T-helper 2 cell treated with Interferon-gamma antibody and Interleukin-4, amounts not matched to agents 5 μg/mL and 100 μg/mL, for 36 hours (primary cell): Measurements from ENCODE around the gene HECTD4.
A peak's percentile ranks its signal among the peaks of the same experiment; 100 is the strongest.

Experiments used
- DNase-seq: peaks from one replicate; pipeline ENCODE4 v3.0.0; 2021; ENCODE audit warnings: low spot score
- H3K27ac Mint-ChIP-seq: one replicate; pipeline ENCODE4 v1.8.0; 2021; ENCODE audit warnings: mild to moderate bottlenecking, mixed read lengths
- H3K27me3 Mint-ChIP-seq: one replicate; pipeline ENCODE4 v1.8.0; 2021; ENCODE audit warnings: low read depth, mixed read lengths
- H3K36me3 Mint-ChIP-seq: one replicate; pipeline ENCODE4 v1.8.0; 2021; ENCODE audit warnings: low read depth, mixed read lengths
- H3K4me1 Mint-ChIP-seq: one replicate; pipeline ENCODE4 v1.8.0; 2021; ENCODE audit warnings: low read depth, mixed read lengths
- H3K4me3 Mint-ChIP-seq: one replicate; pipeline ENCODE4 v1.8.0; 2022; ENCODE audit warnings: mild to moderate bottlenecking, moderate library complexity, mixed read lengths
- H3K9me3 Mint-ChIP-seq: one replicate; pipeline ENCODE4 v1.8.0; 2021; ENCODE audit warnings: mixed read lengths

HECTD4 gene

GRCh38 chr12:112386726-112387125 lies 4.5 kb upstream of the HECTD4 start:
- peaks cover 13% of the 10 kb centered on the region for H3K4me1 Mint-ChIP-seq
- H3K36me3 Mint-ChIP-seq: no peaks in the 10 kb centered on the region
- no peak overlapping the region for H3K4me3 Mint-ChIP-seq
- H3K9me3 Mint-ChIP-seq: no peaks in the 10 kb centered on the region
- H3K27me3 Mint-ChIP-seq: peaks cover 12% of the 10 kb centered on the region
- peak overlapping the region; percentile 66 for H3K27ac Mint-ChIP-seq
- DNase-seq: no peak

GRCh38 chr12:112382866-112383265 lies 635 bp upstream of the HECTD4 start:
- Mint-ChIP-seq H3K4me1 (peaks cover 31% of the 10 kb centered on the region), H3K4me3 (peak overlapping the region; percentile 96), H3K9me3 (no peaks in the 10 kb centered on the region), H3K27ac (peak overlapping the region; percentile 85), H3K27me3 (no peaks in the 10 kb centered on the region), H3K36me3 (no peaks in the 10 kb centered on the region)
- DNase-seq: no peak

GRCh38 chr12:112381406-112381882 lies 787 bp downstream of the HECTD4 start:
- no peaks in the 10 kb centered on the region for H3K27me3 Mint-ChIP-seq
- H3K9me3 Mint-ChIP-seq: no peaks in the 10 kb centered on the region
- peak; percentile 49 for DNase-seq
- peak overlapping the region; percentile 96 for H3K4me3 Mint-ChIP-seq
- H3K36me3 Mint-ChIP-seq: no peaks in the 10 kb centered on the region
- H3K4me1 Mint-ChIP-seq: peaks cover 22% of the 10 kb centered on the region
- peak overlapping the region; percentile 92 for H3K27ac Mint-ChIP-seq

- H3K27me3 Mint-ChIP-seq: no peaks in the 10 kb centered on the region
- peak overlapping the region; percentile 96 for H3K4me3 Mint-ChIP-seq
- H3K9me3 Mint-ChIP-seq: no peaks in the 10 kb centered on the region
- H3K36me3 Mint-ChIP-seq: no peaks in the 10 kb centered on the region
- DNase-seq: no peak
- H3K27ac Mint-ChIP-seq: peak overlapping the region; percentile 92
- H3K4me1 Mint-ChIP-seq: peaks cover 20% of the 10 kb centered on the region
These were observed 1.4 kb downstream of the HECTD4 start for GRCh38 chr12:112380663-112381405.

- Mint-ChIP-seq H3K9me3 (no peaks in the 10 kb centered on the region), H3K4me3 (no peak overlapping the region), H3K36me3 (no peaks in the 10 kb centered on the region), H3K27me3 (no peaks in the 10 kb centered on the region), H3K27ac (no peak overlapping the region), H3K4me1 (peaks cover 10% of the 10 kb centered on the region)
- no peak for DNase-seq
These were observed 7.1 kb downstream of the HECTD4 start for GRCh38 chr12:112375105-112375504.

- no peak overlapping the region for H3K27ac Mint-ChIP-seq
- H3K36me3 Mint-ChIP-seq: no peaks in the 10 kb centered on the region
These were observed 8.0 kb downstream of the HECTD4 start for GRCh38 chr12:112374166-112374740.

GRCh38 chr12:112370868-112371510 lies 11.2 kb downstream of the HECTD4 start:
- no peaks in the 10 kb centered on the region for H3K9me3 Mint-ChIP-seq
- no peak overlapping the region for H3K4me3 Mint-ChIP-seq
- H3K4me1 Mint-ChIP-seq: peaks cover 7% of the 10 kb centered on the region
- no peak for DNase-seq
- no peaks in the 10 kb centered on the region for H3K27me3 Mint-ChIP-seq
- H3K36me3 Mint-ChIP-seq: no peaks in the 10 kb centered on the region
- no peak overlapping the region for H3K27ac Mint-ChIP-seq

More at GRCh38 chr12:112374166-112374740, 8.0 kb downstream of the HECTD4 start:
- H3K9me3 Mint-ChIP-seq: no peaks in the 10 kb centered on the region
- H3K4me1 Mint-ChIP-seq: peaks cover 7% of the 10 kb centered on the region
- DNase-seq: no peak
- H3K4me3 Mint-ChIP-seq: no peak overlapping the region
- no peaks in the 10 kb centered on the region for H3K27me3 Mint-ChIP-seq

- Mint-ChIP-seq H3K27me3 (no peaks in the 10 kb centered on the region), H3K36me3 (no peaks in the 10 kb centered on the region), H3K9me3 (no peaks in the 10 kb centered on the region), H3K27ac (no peak overlapping the region), H3K4me1 (peaks cover 7% of the 10 kb centered on the region), H3K4me3 (no peak overlapping the region)
- no peak for DNase-seq
These were observed 12.0 kb downstream of the HECTD4 start for GRCh38 chr12:112370199-112370598.

GRCh38 chr12:112368856-112369255 lies 13.4 kb downstream of the HECTD4 start:
- no peak overlapping the region for H3K4me3 Mint-ChIP-seq
- H3K4me1 Mint-ChIP-seq: peaks cover 7% of the 10 kb centered on the region
- H3K27ac Mint-ChIP-seq: no peak overlapping the region
- H3K36me3 Mint-ChIP-seq: no peaks in the 10 kb centered on the region
- no peak for DNase-seq
- no peaks in the 10 kb centered on the region for H3K9me3 Mint-ChIP-seq
- H3K27me3 Mint-ChIP-seq: no peaks in the 10 kb centered on the region

GRCh38 chr12:112367965-112368364 lies 14.3 kb downstream of the HECTD4 start:
- peaks cover 7% of the 10 kb centered on the region for H3K4me1 Mint-ChIP-seq
- no peak overlapping the region for H3K4me3 Mint-ChIP-seq
- no peaks in the 10 kb centered on the region for H3K36me3 Mint-ChIP-seq
- no peaks in the 10 kb centered on the region for H3K9me3 Mint-ChIP-seq
- DNase-seq: no peak
- H3K27ac Mint-ChIP-seq: no peak overlapping the region
- no peaks in the 10 kb centered on the region for H3K27me3 Mint-ChIP-seq

- Mint-ChIP-seq H3K9me3 (no peaks in the 10 kb centered on the region), H3K4me1 (no peaks in the 10 kb centered on the region), H3K36me3 (no peaks in the 10 kb centered on the region), H3K4me3 (no peak overlapping the region), H3K27ac (no peak overlapping the region), H3K27me3 (no peaks in the 10 kb centered on the region)
- DNase-seq: no peak
These were observed 19.9 kb downstream of the HECTD4 start for GRCh38 chr12:112362310-112362709.

- no peak for DNase-seq
- Mint-ChIP-seq H3K27ac (no peak overlapping the region), H3K4me1 (no peaks in the 10 kb centered on the region), H3K27me3 (no peaks in the 10 kb centered on the region), H3K4me3 (no peak overlapping the region), H3K9me3 (no peaks in the 10 kb centered on the region), H3K36me3 (no peaks in the 10 kb centered on the region)
These were observed 21.0 kb downstream of the HECTD4 start for GRCh38 chr12:112361271-112361670.

GRCh38 chr12:112359290-112359689 lies 22.9 kb downstream of the HECTD4 start:
- Mint-ChIP-seq H3K4me1 (no peaks in the 10 kb centered on the region), H3K27ac (no peak overlapping the region), H3K4me3 (no peak overlapping the region), H3K9me3 (no peaks in the 10 kb centered on the region), H3K27me3 (no peaks in the 10 kb centered on the region), H3K36me3 (no peaks in the 10 kb centered on the region)
- DNase-seq: no peak

GRCh38 chr12:112357214-112357613 lies 25.0 kb downstream of the HECTD4 start:
- no peak for DNase-seq
- H3K9me3 Mint-ChIP-seq: no peaks in the 10 kb centered on the region
- no peaks in the 10 kb centered on the region for H3K27me3 Mint-ChIP-seq
- H3K36me3 Mint-ChIP-seq: no peaks in the 10 kb centered on the region
- no peak overlapping the region for H3K27ac Mint-ChIP-seq
- H3K4me1 Mint-ChIP-seq: peaks cover 11% of the 10 kb centered on the region
- H3K4me3 Mint-ChIP-seq: no peak overlapping the region
